Duodenal mucosa (tissue), 2 donors: ENCODE results near the gene UBE3B.

ENCODE experiments used
- H3K27ac ChIP-seq: one replicate; pipeline ENCODE4 v1.7.0; 2013; ENCODE audit warnings: low read depth, low read length
- H3K27me3 ChIP-seq, 2 donors: one replicate each; pipeline ENCODE4 v1.7.0; 2013; ENCODE audit warnings: low read length in 2 of 2, control low read depth in 1 of 2; ENCODE audit not compliant: insufficient read depth in 2 of 2, control insufficient read depth in 1 of 2
- H3K36me3 ChIP-seq, 2 donors: one replicate each; pipeline ENCODE4 v1.7.0; 2013; ENCODE audit warnings: low read length in 2 of 2, control low read depth in 1 of 2; ENCODE audit not compliant: insufficient read depth in 2 of 2, control insufficient read depth in 1 of 2
- H3K4me1 ChIP-seq, 2 donors: one replicate each; pipeline ENCODE4 v1.7.0; 2013; ENCODE audit warnings: low read length in 2 of 2, control low read depth in 1 of 2; ENCODE audit not compliant: insufficient read depth in 2 of 2, control insufficient read depth in 1 of 2
- H3K4me3 ChIP-seq, 2 donors: one replicate each; pipeline ENCODE4 v1.7.0; 2013; ENCODE audit warnings: low read length in 2 of 2, low read depth in 1 of 2
- H3K9ac ChIP-seq, 2 donors: one replicate each; pipeline ENCODE4 v1.7.0; 2013; ENCODE audit warnings: low read length in 2 of 2, low read depth in 1 of 2
- H3K9me3 ChIP-seq, 2 donors: one replicate each; pipeline ENCODE4 v1.7.0; 2013; ENCODE audit warnings: low read length in 2 of 2, control low read depth in 1 of 2; ENCODE audit not compliant: control insufficient read depth in 1 of 2

The UBE3B gene

DNA sequence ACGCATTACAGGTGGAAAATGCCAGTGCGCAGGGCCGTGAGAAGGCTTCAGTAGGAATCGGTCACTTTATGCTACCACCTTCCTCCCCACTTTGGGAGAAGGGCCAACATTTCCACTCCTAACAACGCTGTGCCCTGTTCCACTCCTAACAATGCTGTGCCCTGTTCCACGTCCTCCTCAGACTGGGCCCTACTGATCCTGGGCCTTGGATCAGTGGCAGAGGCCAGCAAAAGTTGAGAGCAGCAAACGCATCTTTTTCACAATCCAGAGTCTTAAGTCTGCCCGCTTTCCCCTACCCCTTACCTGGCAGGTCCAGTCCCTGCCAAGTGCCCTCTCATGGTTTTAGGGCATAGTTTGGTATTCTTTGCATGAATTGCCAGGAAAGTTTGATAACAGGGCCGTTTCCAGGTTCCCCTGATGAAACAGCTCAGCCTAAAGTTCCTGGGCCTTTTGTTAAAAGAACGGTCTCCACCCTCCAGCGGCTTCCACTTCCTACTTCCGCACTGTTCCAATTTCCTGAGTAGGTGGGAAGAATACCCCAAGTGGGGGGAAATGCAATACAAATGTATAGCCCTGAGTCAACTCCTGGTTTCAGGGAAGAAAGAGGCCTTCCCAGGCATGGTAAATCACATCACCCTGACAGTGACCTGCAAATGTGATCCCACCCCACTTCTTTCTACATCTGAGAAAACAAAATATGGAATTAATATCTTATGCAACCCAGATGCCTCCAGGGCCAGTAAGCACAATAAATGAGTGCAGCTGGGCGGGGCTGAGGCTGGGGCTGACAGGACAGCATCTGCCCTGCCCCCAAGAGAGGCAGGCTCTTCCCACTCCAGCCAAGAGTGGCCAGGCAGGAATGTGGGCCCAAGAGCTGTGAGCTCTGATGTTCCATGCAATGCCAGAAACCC is 15.3 kb upstream of the UBE3B start:
- peaks cover 39 to 45% of the 10 kb centered on the region in 2 donors for H3K4me1 ChIP-seq
- H3K36me3 ChIP-seq, result peaks cover 10 to 37% of the 10 kb centered on the region in 2 donors
- no peak overlapping the region for H3K4me3 ChIP-seq
- H3K9ac ChIP-seq, result peak overlapping the region; percentile 12 to 39
- H3K9me3 ChIP-seq, result no peaks in the 10 kb centered on the region
- peak overlapping the region; percentile 95 for H3K27ac ChIP-seq
- no peaks in the 10 kb centered on the region for H3K27me3 ChIP-seq

DNA sequence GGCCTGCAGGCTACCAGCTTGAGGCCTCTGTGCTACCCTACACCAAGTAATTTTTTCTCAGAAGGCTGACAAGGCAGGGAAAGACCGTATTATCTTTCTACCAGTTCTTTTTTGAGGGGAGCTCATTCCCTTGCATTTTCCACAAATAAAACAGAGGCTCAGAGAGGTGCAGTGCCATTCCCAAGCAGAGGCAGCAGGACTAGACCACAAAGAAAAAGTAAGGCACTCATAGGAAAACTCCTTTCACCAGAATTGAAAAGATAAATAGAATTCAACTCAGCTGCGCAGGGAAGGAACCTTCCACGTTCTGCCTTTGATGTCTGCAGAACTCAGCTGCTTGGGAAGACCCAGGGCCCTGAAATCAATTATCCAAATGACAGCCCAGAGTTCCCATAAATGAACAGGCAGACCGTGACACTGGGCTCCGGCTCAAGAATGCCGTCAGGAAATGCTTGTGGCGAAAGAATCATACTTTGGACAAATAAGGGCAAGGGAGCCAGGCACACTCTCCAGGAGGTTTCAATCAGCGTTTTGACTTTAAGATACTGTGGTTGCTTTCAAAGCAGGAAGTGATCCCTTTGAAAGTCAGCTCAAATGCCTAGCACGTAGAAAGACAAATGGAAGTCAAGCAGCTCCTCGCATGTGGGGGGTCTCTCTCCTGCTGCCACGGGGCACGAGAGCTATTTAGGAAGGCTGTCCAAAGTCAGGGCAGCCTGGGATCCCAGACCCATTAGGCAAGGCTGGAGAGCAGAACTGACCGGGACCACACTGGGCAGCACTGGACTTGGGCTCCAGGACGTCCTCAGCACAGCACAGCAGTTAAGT is 14.4 kb upstream of the UBE3B start:
- Histone ChIP-seq H3K4me3 (no peak overlapping the region), H3K9ac (peak overlapping the region; percentile 22 to 66), H3K27ac (peak overlapping the region; percentile 91), H3K27me3 (no peaks in the 10 kb centered on the region), H3K4me1 (peaks cover 39 to 45% of the 10 kb centered on the region in 2 donors), H3K36me3 (peaks cover 4 to 37% of the 10 kb centered on the region in 2 donors), H3K9me3 (no peaks in the 10 kb centered on the region)

DNA sequence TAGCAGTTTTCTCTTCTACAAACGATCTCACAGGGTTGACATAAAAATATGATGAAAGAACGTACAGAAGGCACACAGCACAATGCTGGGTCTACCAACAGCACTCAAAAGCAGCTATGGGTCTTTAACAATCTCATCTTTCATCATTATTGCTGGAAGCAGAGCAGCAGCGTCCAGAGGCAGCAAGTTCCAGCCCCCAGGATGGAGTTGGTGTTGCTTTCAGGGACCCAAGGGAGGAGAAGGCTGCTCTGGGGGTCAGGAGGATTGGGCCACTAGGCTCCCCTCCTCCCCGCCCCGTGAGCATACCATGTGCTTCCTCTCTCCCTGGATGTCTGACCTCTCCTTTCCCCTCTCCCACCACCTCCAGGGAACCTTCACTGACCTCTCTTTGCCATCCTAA is 13.7 kb upstream of the UBE3B start:
- Histone ChIP-seq H3K27ac (peak overlapping the region; percentile 91), H3K4me1 (peaks cover 39 to 45% of the 10 kb centered on the region in 2 donors), H3K36me3 (peaks cover 7 to 42% of the 10 kb centered on the region in 2 donors), H3K4me3 (no peak overlapping the region), H3K9ac (peak overlapping the region; percentile 22 to 66), H3K9me3 (no peaks in the 10 kb centered on the region), H3K27me3 (no peaks in the 10 kb centered on the region)

DNA sequence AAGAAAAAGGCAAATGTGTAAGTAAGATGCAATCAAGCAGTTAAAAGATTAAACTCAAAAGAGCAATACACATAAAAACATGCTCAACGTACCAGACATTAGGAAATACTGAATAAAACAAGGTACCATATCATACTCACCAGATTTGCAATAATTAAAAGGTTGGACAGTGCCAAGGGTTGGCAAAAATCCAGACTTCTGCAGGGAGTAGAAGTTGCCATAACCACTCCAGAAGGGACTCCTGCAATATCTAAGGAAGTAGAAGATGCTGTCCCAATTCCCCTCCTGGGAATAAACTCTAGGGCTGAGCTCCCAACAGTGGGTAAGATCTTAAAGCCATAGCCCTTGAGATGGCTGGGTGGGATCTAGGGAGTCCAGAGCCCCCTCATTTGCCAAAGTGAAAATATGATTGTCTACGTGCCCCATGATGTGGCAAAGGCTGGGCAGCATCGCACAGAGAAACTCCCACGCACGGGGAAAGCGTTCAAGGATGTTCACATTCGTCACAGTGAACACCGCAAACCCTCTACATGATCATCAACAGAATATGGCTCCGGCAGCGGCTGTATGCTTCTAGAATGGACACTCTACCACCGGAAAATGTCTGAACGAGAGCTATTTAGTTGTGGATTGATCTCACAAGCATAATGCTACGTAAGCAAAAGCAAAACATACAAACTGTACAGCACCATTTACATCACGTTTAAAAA is 12.6 kb upstream of the UBE3B start:
- Histone ChIP-seq H3K36me3 (peaks cover 14 to 51% of the 10 kb centered on the region in 2 donors), H3K27me3 (no peaks in the 10 kb centered on the region), H3K4me1 (peaks cover 39 to 45% of the 10 kb centered on the region in 2 donors), H3K4me3 (no peak overlapping the region), H3K27ac (no peak overlapping the region), H3K9ac (no peak overlapping the region), H3K9me3 (no peaks in the 10 kb centered on the region)

DNA sequence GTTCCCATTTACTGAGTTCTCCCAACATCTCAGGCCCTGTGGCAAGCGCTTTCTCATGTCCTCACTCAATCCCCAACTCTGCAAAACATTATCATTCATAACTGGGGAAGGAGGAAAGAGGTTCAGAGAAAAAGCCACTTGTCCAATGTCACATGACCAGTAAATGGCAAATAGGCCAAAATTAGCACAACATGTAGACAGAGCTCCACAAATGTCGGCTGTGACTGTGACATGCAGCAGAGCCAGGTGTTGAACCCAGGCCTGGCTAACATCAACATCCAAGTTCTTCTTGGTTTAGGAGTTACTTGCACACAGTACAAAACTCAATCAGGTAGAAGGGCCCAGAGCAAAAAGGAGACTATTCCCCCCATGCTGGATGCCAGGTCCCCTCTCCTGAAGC is 11.1 kb upstream of the UBE3B start:
- H3K9ac ChIP-seq, result no peak overlapping the region
- H3K9me3 ChIP-seq, result no peaks in the 10 kb centered on the region
- H3K36me3 ChIP-seq, result peaks cover 11 to 45% of the 10 kb centered on the region in 2 donors
- H3K27me3 ChIP-seq, result no peaks in the 10 kb centered on the region
- no peak overlapping the region for H3K27ac ChIP-seq
- peaks cover 32 to 33% of the 10 kb centered on the region in 2 donors for H3K4me1 ChIP-seq
- no peak overlapping the region for H3K4me3 ChIP-seq

DNA sequence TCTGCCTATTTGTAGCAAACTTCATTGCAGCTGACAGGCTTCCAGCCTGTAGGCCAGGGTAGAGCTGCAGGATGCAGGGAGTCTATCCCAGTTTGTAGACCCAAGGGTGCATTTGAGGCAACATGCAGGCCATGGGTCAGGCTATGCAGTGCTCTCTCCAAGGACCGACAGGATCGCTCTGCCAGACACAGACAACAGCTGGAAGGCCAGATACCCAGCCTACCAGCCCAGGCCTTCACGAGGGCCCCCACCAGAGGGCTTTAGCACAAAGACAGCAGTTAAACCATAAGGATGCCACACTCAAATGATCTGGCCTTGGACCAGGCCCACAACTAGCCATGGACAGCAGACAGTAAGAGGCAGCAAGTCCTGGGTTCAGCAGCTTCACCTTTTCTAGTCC is 10.6 kb upstream of the UBE3B start:
- Histone ChIP-seq H3K4me1 (peaks cover 27 to 28% of the 10 kb centered on the region in 2 donors), H3K9ac (no peak overlapping the region), H3K27me3 (no peaks in the 10 kb centered on the region), H3K4me3 (no peak overlapping the region), H3K9me3 (no peaks in the 10 kb centered on the region), H3K36me3 (peaks cover 11 to 45% of the 10 kb centered on the region in 2 donors), H3K27ac (no peak overlapping the region)

DNA sequence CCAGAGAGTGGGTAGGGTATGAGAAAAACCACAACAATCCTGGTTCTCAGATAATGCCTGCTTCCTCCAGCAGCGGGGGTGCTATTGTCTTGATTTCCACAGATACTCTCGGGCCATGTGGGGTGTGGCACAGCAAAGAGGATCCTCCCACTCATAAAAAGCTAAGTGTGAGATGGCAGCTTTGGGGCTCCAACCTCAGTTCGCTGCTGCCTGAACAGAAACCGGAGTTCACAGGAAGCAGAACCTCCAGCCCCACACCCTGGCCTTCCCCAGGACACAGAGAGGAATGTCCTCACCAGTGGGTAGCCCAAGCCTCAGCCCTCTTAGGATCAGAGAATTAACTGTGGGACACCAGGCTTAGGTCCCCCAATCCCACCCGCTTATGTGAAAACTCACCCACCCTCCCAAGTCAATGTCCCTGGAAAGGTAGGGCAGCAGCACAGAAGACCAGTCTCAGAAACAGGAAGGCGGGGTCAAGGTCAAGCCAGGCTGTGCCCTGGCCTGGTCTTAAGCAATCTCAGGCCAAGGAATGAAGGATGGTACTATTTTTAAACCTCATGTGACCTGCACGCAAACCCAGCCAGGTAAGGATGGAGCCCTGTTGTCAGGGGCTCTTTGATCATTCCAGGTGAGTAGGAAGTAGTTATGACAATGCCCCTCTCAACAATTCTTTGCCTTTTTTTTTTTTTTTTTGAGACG is 9.3 kb upstream of the UBE3B start:
- H3K36me3 ChIP-seq, result peaks cover 11 to 50% of the 10 kb centered on the region in 2 donors
- no peaks in the 10 kb centered on the region for H3K9me3 ChIP-seq
- H3K27me3 ChIP-seq, result no peaks in the 10 kb centered on the region
- peak overlapping the region; percentile 27 for H3K27ac ChIP-seq
- H3K4me1 ChIP-seq, result peaks cover 17 to 21% of the 10 kb centered on the region in 2 donors
- no peak overlapping the region for H3K9ac ChIP-seq
- no peak overlapping the region for H3K4me3 ChIP-seq

DNA sequence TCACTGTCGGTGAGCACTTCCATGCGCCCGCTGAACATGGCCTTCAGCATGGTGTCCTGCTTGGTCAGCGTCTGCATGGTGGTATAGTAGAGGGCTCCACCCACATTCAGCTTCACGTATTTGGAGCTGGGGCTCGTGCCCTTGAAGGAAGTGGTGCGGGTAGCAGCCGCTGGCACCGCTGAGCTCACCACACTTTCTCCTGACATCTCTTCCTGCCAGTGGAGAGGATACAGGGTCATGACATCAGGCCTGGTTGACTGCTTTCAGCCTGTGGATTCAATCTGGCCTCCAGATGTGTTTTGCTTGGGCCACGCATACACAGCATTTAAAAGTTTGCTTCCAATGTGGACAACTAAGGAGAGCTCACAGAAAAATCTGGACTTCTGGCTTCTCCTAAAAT is 7.9 kb upstream of the UBE3B start:
- Histone ChIP-seq H3K27ac (no peak overlapping the region), H3K36me3 (peaks cover 11 to 51% of the 10 kb centered on the region in 2 donors)

DNA sequence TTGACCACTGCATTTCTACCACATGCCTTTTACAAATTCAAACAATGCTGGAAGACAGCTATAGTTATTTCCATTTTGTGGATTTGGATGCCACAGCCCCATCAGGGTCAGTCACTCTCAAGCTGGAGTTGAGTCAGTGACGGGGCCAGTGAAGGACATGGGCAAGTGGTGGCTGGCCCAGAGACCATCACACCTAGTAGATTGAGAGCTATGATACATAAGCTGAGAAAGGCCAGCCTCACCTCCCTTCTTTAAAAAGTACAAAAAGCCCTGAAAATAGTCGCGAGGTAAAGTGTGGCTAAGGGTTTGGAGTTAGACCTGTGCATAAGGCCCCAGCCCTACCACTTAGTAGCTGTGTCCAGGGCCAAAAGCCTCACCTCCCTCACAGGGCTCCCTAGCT is 4.4 kb upstream of the UBE3B start:
- Histone ChIP-seq H3K9ac (no peak overlapping the region), H3K4me3 (no peak overlapping the region), H3K27ac (no peak overlapping the region), H3K9me3 (no peaks in the 10 kb centered on the region), H3K4me1 (peaks cover 10 to 17% of the 10 kb centered on the region in 2 donors), H3K36me3 (peaks cover 11 to 21% of the 10 kb centered on the region in 2 donors), H3K27me3 (no peaks in the 10 kb centered on the region)

More for the DNA sequence above, 7.9 kb upstream of the UBE3B start:
- Histone ChIP-seq H3K4me3 (no peak overlapping the region), H3K4me1 (peaks cover 5 to 11% of the 10 kb centered on the region in 2 donors), H3K9me3 (no peaks in the 10 kb centered on the region), H3K27me3 (no peaks in the 10 kb centered on the region), H3K9ac (no peak overlapping the region)
